Left ventricle myocardium superior (tissue), 1 donor: ENCODE results near the gene ZSCAN21. TPM values are rescaled to one million over a fixed set of nuclear protein-coding genes. Genes with fewer than 3 reads are reported as not detected.

Experiments
- ATAC-seq: fragments of 200-7000 bp; cut with Tn5 transposase; one replicate; pipeline ENCODE4 v1.9.1; 2020; ENCODE audit warnings: mild to moderate bottlenecking, moderate library complexity
- DNase-seq: peaks from one replicate; pipeline ENCODE4 v3.0.0-alpha.2; 2020
- intact Hi-C: fragments of 100-400 bp; cut with micrococcal nuclease; formaldehyde crosslinking; loops from one replicate; pipeline ENCODE4 v1.11.0; 2022
- total RNA-seq: library from RNA; stranded (reverse); fragmentation: NEBNext Ultra II Directional; extraction: Animal tissue kit (Norgen Biotek cat#: 25700); gene quantifications from one replicate; pipeline ENCODE4 v1.2.1, GENCODE V29; 2021
- donor health status: DM: no; HTN: yes; CAD: no; lungs with severe emphysema.

Gene ZSCAN21
- total RNA-seq, 1 donor from 2014 or later, result 7.7 TPM

- intact Hi-C loops, result no loop called here
- DNase-seq (no peak), ATAC-seq (no peak)
These were observed 42.0 kb downstream of the ZSCAN21 start for GRCh38 chr7:100091411-100092181.

GRCh38 chr7:100093054-100093453 lies 43.5 kb downstream of the ZSCAN21 start:
- ATAC-seq, result no peak
- intact Hi-C loops, result no loop called here
- no peak for DNase-seq

GRCh38 chr7:100093498-100093897 lies 43.9 kb downstream of the ZSCAN21 start:
- ATAC-seq (no peak), DNase-seq (no peak)
- intact Hi-C loops, result no loop called here

- ATAC-seq, result no peak
- DNase-seq, result no peak
- intact Hi-C loops, result no loop called here
These were observed 44.4 kb downstream of the ZSCAN21 start for GRCh38 chr7:100093925-100094486.

- no peak for ATAC-seq
- intact Hi-C loops, result no loop called here
- no peak for DNase-seq
These were observed 45.7 kb downstream of the ZSCAN21 start for GRCh38 chr7:100095289-100095688.

GRCh38 chr7:100095704-100096103 lies 46.1 kb downstream of the ZSCAN21 start:
- DNase-seq (no peak), ATAC-seq (no peak)
- intact Hi-C loops, result no loop called here

GRCh38 chr7:100098913-100099312 lies 49.3 kb downstream of the ZSCAN21 start:
- intact Hi-C loops, result no loop called here
- ATAC-seq, result no peak
- DNase-seq, result no peak

GRCh38 chr7:100099452-100099851 lies 49.9 kb downstream of the ZSCAN21 start:
- ATAC-seq (no peak), DNase-seq (peak; percentile 20)
- intact Hi-C loops, result no loop called here

- DNase-seq (peak; percentile 96), ATAC-seq (peak; percentile 92)
- intact Hi-C loops, result no loop called here
These were observed 50.9 kb downstream of the ZSCAN21 start for GRCh38 chr7:100100420-100101015.

- intact Hi-C loops, result no loop called here
- peak; percentile 99 for DNase-seq
- ATAC-seq, result peak; percentile 95
These were observed 51.7 kb downstream of the ZSCAN21 start, which contains the start of the genes AP4M1 and MCM7 for GRCh38 chr7:100101016-100101862. AP4M1 (plus strand) TSS chr7:100101643; CDS start chr7:100101715, 72 bp downstream. MCM7 (minus strand) TSS chr7:100101397; CDS start chr7:100101294, 103 bp downstream.

GRCh38 chr7:100102950-100103840 lies 53.6 kb downstream of the ZSCAN21 start:
- intact Hi-C loops, result no loop called here
- DNase-seq (peak; percentile 19), ATAC-seq (no peak)

GRCh38 chr7:100105534-100105933 lies 56.0 kb downstream of the ZSCAN21 start:
- no peak for ATAC-seq
- intact Hi-C loops, result no loop called here

GRCh38 chr7:100106633-100107032 lies 57.1 kb downstream of the ZSCAN21 start:
- peak; percentile 27 for DNase-seq
- intact Hi-C loops, result no loop called here
- ATAC-seq, result no peak

More at GRCh38 chr7:100105534-100105933, 56.0 kb downstream of the ZSCAN21 start:
- DNase-seq, result no peak

GRCh38 chr7:100107125-100107737 lies 57.7 kb downstream of the ZSCAN21 start:
- intact Hi-C loops, result no loop called here
- ATAC-seq (no peak), DNase-seq (peak; percentile 26)

- DNase-seq (peak; percentile 26), ATAC-seq (no peak)
- intact Hi-C loops, result no loop called here
These were observed 58.3 kb downstream of the ZSCAN21 start for GRCh38 chr7:100107890-100108289.

GRCh38 chr7:100109521-100110163 lies 60.1 kb downstream of the ZSCAN21 start:
- intact Hi-C loops, result no loop called here
- DNase-seq, result no peak
- ATAC-seq, result no peak

GRCh38 chr7:100111156-100111555 lies 61.6 kb downstream of the ZSCAN21 start:
- no peak for DNase-seq
- no peak for ATAC-seq
- intact Hi-C loops, result no loop called here

- intact Hi-C loops, result no loop called here
- DNase-seq (peak; percentile 17), ATAC-seq (no peak)
These were observed 62.3 kb downstream of the ZSCAN21 start for GRCh38 chr7:100111914-100112313.
